NCI-H2029 (cell line): ENCODE measurements around the gene PIK3R5.

ENCODE experiments used
- DNase-seq: peaks from one replicate; lab custom pipeline; 2025; lab: John Stamatoyannopoulos, UW

Gene PIK3R5

GRCh38 chr17:8924595-8924994 lies 40.9 kb downstream of the PIK3R5 start:
- DNase-seq, result no peak

GRCh38 chr17:8923762-8924161 lies 41.7 kb downstream of the PIK3R5 start:
- no peak for DNase-seq

GRCh38 chr17:8922928-8923327 lies 42.6 kb downstream of the PIK3R5 start:
- DNase-seq, result no peak

GRCh38 chr17:8922451-8922850 lies 43.1 kb downstream of the PIK3R5 start:
- no peak for DNase-seq

- DNase-seq, result no peak
Measured at GRCh38 chr17:8921147-8921546, 44.4 kb downstream of the PIK3R5 start.

- no peak for DNase-seq
Measured at GRCh38 chr17:8918807-8919465, 46.6 kb downstream of the PIK3R5 start.

GRCh38 chr17:8916466-8916865 lies 49.0 kb downstream of the PIK3R5 start:
- DNase-seq, result no peak

- no peak for DNase-seq
Measured at GRCh38 chr17:8914554-8914953, 51.0 kb downstream of the PIK3R5 start.

GRCh38 chr17:8913879-8914278 lies 51.6 kb downstream of the PIK3R5 start:
- DNase-seq, result no peak

GRCh38 chr17:8913091-8913490 lies 52.4 kb downstream of the PIK3R5 start:
- no peak for DNase-seq

GRCh38 chr17:8912084-8912981 lies 53.2 kb downstream of the PIK3R5 start:
- DNase-seq, result no peak

- DNase-seq, result no peak
Measured at GRCh38 chr17:8910969-8911604, 54.4 kb downstream of the PIK3R5 start.

GRCh38 chr17:8909586-8910270 lies 55.8 kb downstream of the PIK3R5 start:
- no peak for DNase-seq

- no peak for DNase-seq
Measured at GRCh38 chr17:8905331-8905730, 60.2 kb downstream of the PIK3R5 start.

- no peak for DNase-seq
Measured at GRCh38 chr17:8904686-8905085, 60.8 kb downstream of the PIK3R5 start.

- no peak for DNase-seq
Measured at GRCh38 chr17:8904201-8904600, 61.3 kb downstream of the PIK3R5 start.

- DNase-seq, result no peak
Measured at GRCh38 chr17:8900626-8901585, 64.6 kb downstream of the PIK3R5 start.

- DNase-seq, result no peak
Measured at GRCh38 chr17:8900207-8900606, 65.3 kb downstream of the PIK3R5 start.

- DNase-seq, result no peak
Measured at GRCh38 chr17:8898636-8899035, 66.9 kb downstream of the PIK3R5 start.

GRCh38 chr17:8898126-8898525 lies 67.4 kb downstream of the PIK3R5 start:
- DNase-seq, result no peak
